ENCODE data around the gene HCFC1. TPM values are rescaled to one million over a fixed set of nuclear protein-coding genes. Genes with fewer than 3 reads are reported as not detected.

Gene HCFC1
- total RNA-seq, 1 experiment from 2014 or later: 95.6 TPM

DNA sequence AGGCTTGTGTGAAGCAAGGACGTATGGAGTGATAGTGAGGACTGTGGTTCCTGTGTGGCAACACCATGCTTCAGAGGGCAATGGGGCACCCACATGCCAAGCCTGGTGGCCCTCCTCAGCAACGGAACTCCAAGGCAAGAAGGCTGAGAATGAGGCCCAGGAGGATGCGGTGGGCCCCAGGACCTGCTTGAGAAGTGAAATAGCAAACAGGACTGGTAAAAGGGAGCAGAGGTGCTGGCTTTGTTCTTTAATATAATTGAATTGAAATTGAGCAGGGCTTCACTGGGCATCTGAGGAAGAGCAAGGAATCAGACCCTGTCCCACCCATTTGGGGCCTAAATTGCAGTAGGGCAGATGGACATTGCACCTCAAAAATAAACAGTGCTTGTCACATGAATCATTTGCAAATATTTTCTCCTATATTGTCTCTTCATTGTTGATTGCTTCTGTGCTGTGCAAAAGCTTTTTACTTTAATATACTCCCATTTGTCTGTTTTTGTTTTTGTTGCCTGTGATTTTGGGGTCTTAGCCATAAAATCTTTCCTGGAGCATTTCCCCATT, 3.2 kb upstream of the HCFC1 start:
- Mint-ChIP-seq H3K9me3 (ENCODE audit: unreplicated experiment) (no peaks in the 10 kb centered on the region), H3K4me3 (ENCODE audit: unreplicated experiment) (peak overlapping the region; percentile 31), H3K27me3 (ENCODE audit: insufficient read depth, unreplicated experiment) (no peaks in the 10 kb centered on the region), H3K4me1 (ENCODE audit: low read depth, unreplicated experiment) (peaks cover 8% of the 10 kb centered on the region), H3K36me3 (ENCODE audit: insufficient read depth, unreplicated experiment) (peaks cover 19% of the 10 kb centered on the region), H3K27ac (ENCODE audit: unreplicated experiment) (peak overlapping the region; percentile 88)
- CTCF ChIA-PET: no interaction called here
- no peaks in the 10 kb centered on the region for H3K27me3 ChIP-seq (replicated peaks; ENCODE audit: control insufficient read depth, insufficient read depth, low read length)
- POLR2A ChIA-PET: no interaction called here
- TF ChIP-seq CTCF (IDR thresholded peaks at IDR 0.05; ENCODE audit: insufficient read depth in 1 of 2, low read depth in 1 of 2, low read length in 1 of 2, severe bottlenecking in 1 of 2, unreplicated experiment in 1 of 2): no peak
- no peaks in the 10 kb centered on the region for H3K9me3 ChIP-seq
- intact Hi-C loops (cut with micrococcal nuclease; ENCODE audit: unreplicated experiment): loop anchor here (10.0 kb wide), 1 partner anchor 400 kb away; the partner anchor contains the start of genes EMD and FLNA
- no peaks in the 10 kb centered on the region; the same call in 1 of the 2 replicates for H3K36me3 ChIP-seq (ENCODE audit: control insufficient read depth, insufficient read depth, low read length)
- BruUV-seq (replicated peaks): no TSS peak
- no peak for DNase-seq
- H3K4me3 ChIP-seq (ENCODE audit: low read depth, low read length): no peak overlapping the region
- H3K4me1 ChIP-seq: 0 out of 2 replicates have a peak, but pooled peaks cover 8% of the 10 kb centered on the region

GRCh38 chrX:153974003-153974725, 2.5 kb upstream of the HCFC1 start:
- ChIA-PET CTCF (no interaction called here), POLR2A (no interaction called here)
- Mint-ChIP-seq H3K9me3 (ENCODE audit: unreplicated experiment) (no peaks in the 10 kb centered on the region), H3K27ac (ENCODE audit: unreplicated experiment) (peak overlapping the region; percentile 88), H3K27me3 (ENCODE audit: insufficient read depth, unreplicated experiment) (no peaks in the 10 kb centered on the region), H3K36me3 (ENCODE audit: insufficient read depth, unreplicated experiment) (peaks cover 19% of the 10 kb centered on the region), H3K4me1 (ENCODE audit: low read depth, unreplicated experiment) (peaks cover 8% of the 10 kb centered on the region), H3K4me3 (ENCODE audit: unreplicated experiment) (peak overlapping the region; percentile 31)
- Histone ChIP-seq H3K9me3 (no peaks in the 10 kb centered on the region), H3K4me3 (ENCODE audit: low read depth, low read length) (no peak overlapping the region), H3K36me3 (ENCODE audit: control insufficient read depth, insufficient read depth, low read length) (no peaks in the 10 kb centered on the region; the same call in 1 of the 2 replicates), H3K27me3 (replicated peaks; ENCODE audit: control insufficient read depth, insufficient read depth, low read length) (no peaks in the 10 kb centered on the region), H3K4me1 (0 out of 2 replicates have a peak, but pooled peaks cover 8% of the 10 kb centered on the region)
- no TSS peak for BruUV-seq (replicated peaks)
- TF ChIP-seq CTCF (IDR thresholded peaks at IDR 0.05; ENCODE audit: insufficient read depth in 1 of 2, low read depth in 1 of 2, low read length in 1 of 2, severe bottlenecking in 1 of 2, unreplicated experiment in 1 of 2): no peak
- intact Hi-C loops (cut with micrococcal nuclease; ENCODE audit: unreplicated experiment): loop anchor here (10.0 kb wide), 1 partner anchor 401 kb away; the partner anchor contains the start of genes EMD and FLNA
- no peak for DNase-seq

DNA sequence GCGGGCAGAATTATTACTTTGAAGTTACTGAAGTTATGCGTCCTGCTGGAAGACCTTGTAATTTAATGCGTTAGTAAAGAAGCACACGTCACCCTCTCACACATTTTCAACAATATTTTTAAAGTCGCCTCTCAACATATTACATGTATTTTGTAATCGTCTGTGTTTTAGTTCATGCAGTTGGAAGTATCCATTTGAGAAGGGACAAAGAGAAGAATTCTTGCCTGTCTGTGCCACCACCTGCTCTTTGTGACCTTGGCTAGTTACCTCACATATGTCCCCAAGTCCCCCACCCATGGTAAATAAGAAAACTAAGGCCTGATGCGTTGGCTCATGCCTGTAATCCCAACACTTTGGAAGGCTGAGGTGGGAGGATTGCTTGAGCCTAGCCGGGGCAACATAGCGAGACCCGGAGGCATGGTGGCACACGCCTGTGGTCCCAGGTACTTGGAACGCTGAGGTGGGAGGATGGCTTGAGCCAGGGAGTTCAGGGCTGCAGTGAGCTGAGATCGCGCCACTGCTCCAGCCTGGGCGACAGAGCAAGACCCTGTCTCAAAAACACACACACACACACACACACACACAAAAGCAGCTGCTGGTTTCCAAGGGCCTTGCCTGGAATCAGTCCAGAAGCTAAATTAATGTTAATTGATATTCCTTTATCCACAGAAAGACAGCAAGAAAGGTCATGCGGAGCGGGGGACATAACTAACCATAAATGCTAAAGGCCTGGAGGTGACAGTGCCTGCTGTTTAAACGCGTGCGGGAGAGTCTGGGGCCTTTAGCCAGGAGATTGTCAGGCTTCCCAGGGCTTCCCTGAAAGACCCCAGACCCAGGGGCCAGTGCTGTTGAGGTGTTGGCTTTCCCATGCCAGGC, 1.7 kb upstream of the HCFC1 start:
- H3K27ac Mint-ChIP-seq (ENCODE audit: unreplicated experiment): peak overlapping the region; percentile 88
- no peaks in the 10 kb centered on the region for H3K9me3 ChIP-seq
- POLR2A ChIA-PET: no interaction called here
- no peaks in the 10 kb centered on the region; the same call in 1 of the 2 replicates for H3K36me3 ChIP-seq (ENCODE audit: control insufficient read depth, insufficient read depth, low read length)
- TSS peak; percentile 75 for BruUV-seq (replicated peaks)
- no peak for DNase-seq
- peak overlapping the region; percentile 73 for H3K4me3 ChIP-seq (ENCODE audit: low read depth, low read length)
- peaks cover 8% of the 10 kb centered on the region for H3K4me1 Mint-ChIP-seq (ENCODE audit: low read depth, unreplicated experiment)
- H3K36me3 Mint-ChIP-seq (ENCODE audit: insufficient read depth, unreplicated experiment): peaks cover 19% of the 10 kb centered on the region
- 0 out of 2 replicates have a peak, but pooled peaks cover 8% of the 10 kb centered on the region for H3K4me1 ChIP-seq
- no peaks in the 10 kb centered on the region for H3K27me3 ChIP-seq (replicated peaks; ENCODE audit: control insufficient read depth, insufficient read depth, low read length)
- no peak for TF ChIP-seq CTCF (IDR thresholded peaks at IDR 0.05; ENCODE audit: insufficient read depth in 1 of 2, low read depth in 1 of 2, low read length in 1 of 2, severe bottlenecking in 1 of 2, unreplicated experiment in 1 of 2)
- intact Hi-C loops (cut with micrococcal nuclease; ENCODE audit: unreplicated experiment): loop anchor here (10.0 kb wide), 1 partner anchor 401 kb away; the partner anchor contains the start of genes EMD and FLNA
- no peaks in the 10 kb centered on the region for H3K9me3 Mint-ChIP-seq (ENCODE audit: unreplicated experiment)
- CTCF ChIA-PET: no interaction called here
- peak overlapping the region; percentile 98 for H3K4me3 Mint-ChIP-seq (ENCODE audit: unreplicated experiment)
- H3K27me3 Mint-ChIP-seq (ENCODE audit: insufficient read depth, unreplicated experiment): no peaks in the 10 kb centered on the region
